WTC11 (cell line): ENCODE data around the gene NRIP2. TPM values are rescaled to one million over a fixed set of nuclear protein-coding genes. Genes with fewer than 3 reads are reported as not detected.

Experiments
- ATAC-seq: fragments of 200-7000 bp; cut with Tn5 transposase; 2 replicates; pipeline ENCODE4 v1.10.0; 2021; ENCODE audit warnings: mild to moderate bottlenecking, moderate library complexity
- CTCF ChIA-PET: fragments of 300-600 bp; sonication (Branson Sonifier 250); formaldehyde crosslinking; loops from one replicate; lab custom pipeline; 2021; ENCODE audit warnings: antibody characterized with exemption; lab: Charles Lee
- POLR2A ChIA-PET: fragments of 350-600 bp; sonication (Branson Sonifier 250); formaldehyde crosslinking; loops from one replicate; lab custom pipeline; 2021; ENCODE audit warnings: antibody characterized with exemption; lab: Charles Lee
- DNase-seq: peaks from one replicate; pipeline ENCODE4 v3.0.0; 2021; ENCODE audit warnings: low spot score
- H3K27ac Mint-ChIP-seq: 2 replicates; pipeline ENCODE4 v1.8.0; 2021; ENCODE audit warnings: mixed read lengths
- H3K27me3 Mint-ChIP-seq: 2 replicates; pipeline ENCODE4 v1.8.0; 2021; ENCODE audit warnings: low read depth, mild to moderate bottlenecking, moderate library complexity, mixed read lengths
- H3K36me3 Mint-ChIP-seq: 2 replicates; pipeline ENCODE4 v1.8.0; 2021; ENCODE audit warnings: mixed read lengths
- H3K4me1 Mint-ChIP-seq: 2 replicates; pipeline ENCODE4 v1.8.0; 2022; ENCODE audit warnings: mixed read lengths
- H3K4me3 Mint-ChIP-seq: 2 replicates; pipeline ENCODE4 v1.8.0; 2021; ENCODE audit warnings: mild to moderate bottlenecking, moderate library complexity, mixed read lengths
- H3K9me3 Mint-ChIP-seq: 2 replicates; pipeline ENCODE4 v1.8.0; 2021; ENCODE audit warnings: mixed read lengths
- MYBL2 ChIP-seq: sonication (generic); formaldehyde crosslinking; IDR thresholded peaks from 2 replicates; pipeline ENCODE4 v1.8.1; 2023; ENCODE audit warnings: mild to moderate bottlenecking, moderate library complexity, missing genetic modification reagents
- NFATC4 ChIP-seq: fragments of 250-450 bp; sonication (Bioruptor Pico); IDR thresholded peaks from 2 replicates; pipeline ENCODE4 v1.9.0; 2021; ENCODE audit warnings: mild to moderate bottlenecking
- NR1H2 ChIP-seq: sonication (generic); formaldehyde crosslinking; IDR thresholded peaks from 2 replicates; pipeline ENCODE4 v1.9.0; 2021; ENCODE audit warnings: mild to moderate bottlenecking, moderate library complexity, missing genetic modification reagents
- SMAD3 ChIP-seq: sonication (generic); formaldehyde crosslinking; IDR thresholded peaks from 2 replicates; pipeline ENCODE4 v1.8.0; 2022; ENCODE audit warnings: missing genetic modification reagents, mild to moderate bottlenecking, borderline replicate concordance
- ZNF138 ChIP-seq: sonication (generic); formaldehyde crosslinking; conservative IDR thresholded peaks from 2 replicates; pipeline ENCODE4 v1.8.1; 2022; ENCODE audit warnings: mild to moderate bottlenecking, moderate library complexity, missing genetic modification reagents
- ZNF219 ChIP-seq: sonication (generic); formaldehyde crosslinking; IDR thresholded peaks from 2 replicates; pipeline ENCODE4 v1.8.0; 2023; ENCODE audit warnings: missing genetic modification reagents, mild to moderate bottlenecking, borderline replicate concordance
- total RNA-seq: library from RNA; stranded (reverse); gene quantifications from 3 replicates; pipeline ENCODE4 v1.2.3, GENCODE V29; 2021
- TF ChIP-seq, protein P1 (sequence below): sonication (generic); formaldehyde crosslinking; IDR thresholded peaks from 2 replicates; pipeline ENCODE4 v1.8.1; 2023; ENCODE audit warnings: mild to moderate bottlenecking, missing genetic modification reagents, moderate library complexity
- TF ChIP-seq, protein P2 (sequence below): sonication (generic); formaldehyde crosslinking; IDR thresholded peaks from 2 replicates; pipeline ENCODE4 v1.8.0; 2023; ENCODE audit warnings: mild to moderate bottlenecking, missing genetic modification reagents
- TF ChIP-seq, protein P3 (sequence below): fragments of 250-450 bp; sonication (Bioruptor Pico); IDR thresholded peaks from 2 replicates; pipeline ENCODE4 v1.9.0; 2021; ENCODE audit warnings: mild to moderate bottlenecking
- TF ChIP-seq, protein P4 (sequence below): sonication (generic); formaldehyde crosslinking; IDR thresholded peaks from 2 replicates; pipeline ENCODE4 v1.8.1; 2023; ENCODE audit warnings: mild to moderate bottlenecking, missing genetic modification reagents
- TF ChIP-seq, protein P5 (sequence below): sonication (generic); formaldehyde crosslinking; IDR thresholded peaks from 2 replicates; pipeline ENCODE4 v1.8.1; 2022; ENCODE audit warnings: mild to moderate bottlenecking, missing genetic modification reagents, moderate library complexity, borderline replicate concordance
- TF ChIP-seq, protein P6 (sequence below): sonication (generic); formaldehyde crosslinking; IDR thresholded peaks from 2 replicates; pipeline ENCODE4 v1.8.1; 2022; ENCODE audit warnings: low read depth, mild to moderate bottlenecking, moderate library complexity, missing genetic modification reagents, borderline replicate concordance
- TF ChIP-seq, protein P7 (sequence below): fragments of 250-450 bp; sonication (Bioruptor Pico); IDR thresholded peaks from 2 replicates; pipeline ENCODE4 v1.9.0; 2021; ENCODE audit warnings: moderate library complexity, mild to moderate bottlenecking, inconsistent platforms, borderline replicate concordance
- TF ChIP-seq, protein P8 (sequence below): sonication (generic); formaldehyde crosslinking; IDR thresholded peaks from 2 replicates; pipeline ENCODE4 v1.8.0; 2022; ENCODE audit warnings: mild to moderate bottlenecking, missing genetic modification reagents
- TF ChIP-seq, protein P9 (sequence below): sonication (generic); formaldehyde crosslinking; IDR thresholded peaks from 2 replicates; pipeline ENCODE4 v1.8.1; 2023; ENCODE audit warnings: mild to moderate bottlenecking, missing genetic modification reagents

NRIP2 gene
- total RNA-seq, 1 experiment from 2014 or later, result not detected

DNA sequence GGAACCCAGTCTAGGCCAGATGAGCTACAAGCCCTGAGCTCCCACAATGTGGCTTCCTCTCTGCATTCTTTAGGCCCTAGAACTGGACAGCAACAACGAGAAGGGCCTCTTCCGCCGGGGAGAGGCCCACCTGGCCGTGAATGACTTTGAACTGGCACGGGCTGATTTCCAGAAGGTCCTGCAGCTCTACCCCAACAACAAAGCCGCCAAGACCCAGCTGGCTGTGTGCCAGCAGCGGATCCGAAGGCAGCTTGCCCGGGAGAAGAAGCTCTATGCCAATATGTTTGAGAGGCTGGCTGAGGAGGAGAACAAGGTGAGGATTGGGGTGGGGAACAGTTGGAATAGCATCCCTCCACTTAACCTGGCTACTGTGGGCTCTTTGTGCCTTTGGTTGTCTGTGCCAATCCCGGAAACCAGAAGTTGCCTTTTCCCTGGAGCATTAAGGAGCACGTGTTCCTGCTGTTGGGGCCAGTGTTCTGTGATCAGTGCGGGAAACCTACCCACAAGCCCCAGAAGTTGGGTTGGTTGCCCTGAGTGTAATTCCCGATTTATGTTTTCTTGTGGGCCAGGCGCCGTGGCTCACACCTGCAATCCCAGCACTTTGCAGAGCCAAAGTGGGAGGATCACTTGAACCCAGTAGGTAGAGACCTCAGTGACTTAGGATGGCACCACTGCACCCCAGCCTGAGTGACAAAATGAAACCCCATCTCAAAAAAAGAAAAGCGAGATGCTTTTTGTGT, 33.6 kb downstream of the NRIP2 start:
- DNase-seq, result no peak
- no peaks in the 10 kb centered on the region for H3K27me3 Mint-ChIP-seq
- TF ChIP-seq ZNF138 (CRISPR knock-in tag), result no peak
- TF ChIP-seq, protein P1, sequence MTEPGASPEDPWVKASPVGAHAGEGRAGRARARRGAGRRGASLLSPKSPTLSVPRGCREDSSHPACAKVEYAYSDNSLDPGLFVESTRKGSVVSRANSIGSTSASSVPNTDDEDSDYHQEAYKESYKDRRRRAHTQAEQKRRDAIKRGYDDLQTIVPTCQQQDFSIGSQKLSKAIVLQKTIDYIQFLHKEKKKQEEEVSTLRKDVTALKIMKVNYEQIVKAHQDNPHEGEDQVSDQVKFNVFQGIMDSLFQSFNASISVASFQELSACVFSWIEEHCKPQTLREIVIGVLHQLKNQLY (CRISPR knock-in tag), result no peak
- TF ChIP-seq, protein P2, sequence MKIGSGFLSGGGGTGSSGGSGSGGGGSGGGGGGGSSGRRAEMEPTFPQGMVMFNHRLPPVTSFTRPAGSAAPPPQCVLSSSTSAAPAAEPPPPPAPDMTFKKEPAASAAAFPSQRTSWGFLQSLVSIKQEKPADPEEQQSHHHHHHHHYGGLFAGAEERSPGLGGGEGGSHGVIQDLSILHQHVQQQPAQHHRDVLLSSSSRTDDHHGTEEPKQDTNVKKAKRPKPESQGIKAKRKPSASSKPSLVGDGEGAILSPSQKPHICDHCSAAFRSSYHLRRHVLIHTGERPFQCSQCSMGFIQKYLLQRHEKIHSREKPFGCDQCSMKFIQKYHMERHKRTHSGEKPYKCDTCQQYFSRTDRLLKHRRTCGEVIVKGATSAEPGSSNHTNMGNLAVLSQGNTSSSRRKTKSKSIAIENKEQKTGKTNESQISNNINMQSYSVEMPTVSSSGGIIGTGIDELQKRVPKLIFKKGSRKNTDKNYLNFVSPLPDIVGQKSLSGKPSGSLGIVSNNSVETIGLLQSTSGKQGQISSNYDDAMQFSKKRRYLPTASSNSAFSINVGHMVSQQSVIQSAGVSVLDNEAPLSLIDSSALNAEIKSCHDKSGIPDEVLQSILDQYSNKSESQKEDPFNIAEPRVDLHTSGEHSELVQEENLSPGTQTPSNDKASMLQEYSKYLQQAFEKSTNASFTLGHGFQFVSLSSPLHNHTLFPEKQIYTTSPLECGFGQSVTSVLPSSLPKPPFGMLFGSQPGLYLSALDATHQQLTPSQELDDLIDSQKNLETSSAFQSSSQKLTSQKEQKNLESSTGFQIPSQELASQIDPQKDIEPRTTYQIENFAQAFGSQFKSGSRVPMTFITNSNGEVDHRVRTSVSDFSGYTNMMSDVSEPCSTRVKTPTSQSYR (CRISPR knock-in tag), result no peak
- TF ChIP-seq, protein P3, sequence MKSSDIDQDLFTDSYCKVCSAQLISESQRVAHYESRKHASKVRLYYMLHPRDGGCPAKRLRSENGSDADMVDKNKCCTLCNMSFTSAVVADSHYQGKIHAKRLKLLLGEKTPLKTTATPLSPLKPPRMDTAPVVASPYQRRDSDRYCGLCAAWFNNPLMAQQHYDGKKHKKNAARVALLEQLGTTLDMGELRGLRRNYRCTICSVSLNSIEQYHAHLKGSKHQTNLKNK, result no peak
- TF ChIP-seq, protein P4, sequence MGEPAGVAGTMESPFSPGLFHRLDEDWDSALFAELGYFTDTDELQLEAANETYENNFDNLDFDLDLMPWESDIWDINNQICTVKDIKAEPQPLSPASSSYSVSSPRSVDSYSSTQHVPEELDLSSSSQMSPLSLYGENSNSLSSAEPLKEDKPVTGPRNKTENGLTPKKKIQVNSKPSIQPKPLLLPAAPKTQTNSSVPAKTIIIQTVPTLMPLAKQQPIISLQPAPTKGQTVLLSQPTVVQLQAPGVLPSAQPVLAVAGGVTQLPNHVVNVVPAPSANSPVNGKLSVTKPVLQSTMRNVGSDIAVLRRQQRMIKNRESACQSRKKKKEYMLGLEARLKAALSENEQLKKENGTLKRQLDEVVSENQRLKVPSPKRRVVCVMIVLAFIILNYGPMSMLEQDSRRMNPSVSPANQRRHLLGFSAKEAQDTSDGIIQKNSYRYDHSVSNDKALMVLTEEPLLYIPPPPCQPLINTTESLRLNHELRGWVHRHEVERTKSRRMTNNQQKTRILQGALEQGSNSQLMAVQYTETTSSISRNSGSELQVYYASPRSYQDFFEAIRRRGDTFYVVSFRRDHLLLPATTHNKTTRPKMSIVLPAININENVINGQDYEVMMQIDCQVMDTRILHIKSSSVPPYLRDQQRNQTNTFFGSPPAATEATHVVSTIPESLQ (CRISPR knock-in tag), result no peak
- no peak for TF ChIP-seq SMAD3 (CRISPR knock-in tag)
- TF ChIP-seq NR1H2 (CRISPR knock-in tag), result no peak
- TF ChIP-seq, protein P5, sequence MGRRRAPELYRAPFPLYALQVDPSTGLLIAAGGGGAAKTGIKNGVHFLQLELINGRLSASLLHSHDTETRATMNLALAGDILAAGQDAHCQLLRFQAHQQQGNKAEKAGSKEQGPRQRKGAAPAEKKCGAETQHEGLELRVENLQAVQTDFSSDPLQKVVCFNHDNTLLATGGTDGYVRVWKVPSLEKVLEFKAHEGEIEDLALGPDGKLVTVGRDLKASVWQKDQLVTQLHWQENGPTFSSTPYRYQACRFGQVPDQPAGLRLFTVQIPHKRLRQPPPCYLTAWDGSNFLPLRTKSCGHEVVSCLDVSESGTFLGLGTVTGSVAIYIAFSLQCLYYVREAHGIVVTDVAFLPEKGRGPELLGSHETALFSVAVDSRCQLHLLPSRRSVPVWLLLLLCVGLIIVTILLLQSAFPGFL (CRISPR knock-in tag), result no peak
- no peak for TF ChIP-seq ZNF219 (CRISPR knock-in tag)
- TF ChIP-seq NFATC4, result no peak
- TF ChIP-seq, protein P6, sequence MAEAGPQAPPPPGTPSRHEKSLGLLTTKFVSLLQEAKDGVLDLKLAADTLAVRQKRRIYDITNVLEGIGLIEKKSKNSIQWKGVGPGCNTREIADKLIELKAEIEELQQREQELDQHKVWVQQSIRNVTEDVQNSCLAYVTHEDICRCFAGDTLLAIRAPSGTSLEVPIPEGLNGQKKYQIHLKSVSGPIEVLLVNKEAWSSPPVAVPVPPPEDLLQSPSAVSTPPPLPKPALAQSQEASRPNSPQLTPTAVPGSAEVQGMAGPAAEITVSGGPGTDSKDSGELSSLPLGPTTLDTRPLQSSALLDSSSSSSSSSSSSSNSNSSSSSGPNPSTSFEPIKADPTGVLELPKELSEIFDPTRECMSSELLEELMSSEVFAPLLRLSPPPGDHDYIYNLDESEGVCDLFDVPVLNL (CRISPR knock-in tag), result no peak
- TF ChIP-seq, protein P7, sequence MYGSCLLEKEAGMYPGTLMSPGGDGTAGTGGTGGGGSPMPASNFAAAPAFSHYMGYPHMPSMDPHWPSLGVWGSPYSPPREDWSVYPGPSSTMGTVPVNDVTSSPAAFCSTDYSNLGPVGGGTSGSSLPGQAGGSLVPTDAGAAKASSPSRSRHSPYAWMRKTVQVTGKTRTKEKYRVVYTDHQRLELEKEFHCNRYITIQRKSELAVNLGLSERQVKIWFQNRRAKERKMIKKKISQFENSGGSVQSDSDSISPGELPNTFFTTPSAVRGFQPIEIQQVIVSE (CRISPR knock-in tag), result no peak
- TF ChIP-seq, all 79 proteins: peak for 0
- Mint-ChIP-seq H3K4me1 (peaks cover 13% of the 10 kb centered on the region), H3K36me3 (peaks cover 97% of the 10 kb centered on the region), H3K27ac (no peak overlapping the region), H3K4me3 (no peak overlapping the region), H3K9me3 (no peaks in the 10 kb centered on the region)
- no peak for ATAC-seq
- POLR2A ChIA-PET, result no interaction called here
- CTCF ChIA-PET, result interaction anchor here (0.6 kb wide), 1 partner anchor 39 kb away, joined by 4 read pairs; no protein-coding TSS in a partner anchor

DNA sequence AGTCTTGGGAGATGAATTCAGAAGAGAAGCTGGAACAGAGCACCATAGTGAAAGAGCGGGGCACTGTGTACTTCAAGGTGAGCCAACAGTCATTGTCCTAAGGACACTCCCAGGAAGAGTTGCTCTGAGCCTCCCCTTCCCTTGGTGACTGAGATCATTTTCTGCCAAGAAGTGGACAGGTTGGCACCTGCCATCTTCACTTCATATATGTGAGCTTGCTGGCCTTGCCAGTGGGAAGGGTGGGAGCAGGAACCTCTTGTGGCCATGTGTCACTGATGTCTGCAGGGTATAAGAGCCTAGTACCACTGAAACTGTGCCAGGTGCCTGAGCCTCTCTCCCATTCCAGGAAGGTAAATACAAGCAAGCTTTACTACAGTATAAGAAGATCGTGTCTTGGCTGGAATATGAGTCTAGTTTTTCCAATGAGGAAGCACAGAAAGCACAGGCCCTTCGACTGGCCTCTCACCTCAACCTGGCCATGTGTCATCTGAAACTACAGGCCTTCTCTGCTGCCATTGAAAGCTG, 34.7 kb downstream of the NRIP2 start:
- no peaks in the 10 kb centered on the region for H3K9me3 Mint-ChIP-seq
- ATAC-seq, result no peak

More for the DNA sequence above, 34.7 kb downstream of the NRIP2 start:
- POLR2A ChIA-PET, result no interaction called here
- Mint-ChIP-seq H3K36me3 (peaks cover 91% of the 10 kb centered on the region), H3K27ac (no peak overlapping the region), H3K27me3 (no peaks in the 10 kb centered on the region), H3K4me1 (peaks cover 16% of the 10 kb centered on the region)
- DNase-seq, result no peak
- TF ChIP-seq MYBL2 (CRISPR knock-in tag), result no peak
- TF ChIP-seq, protein P8, sequence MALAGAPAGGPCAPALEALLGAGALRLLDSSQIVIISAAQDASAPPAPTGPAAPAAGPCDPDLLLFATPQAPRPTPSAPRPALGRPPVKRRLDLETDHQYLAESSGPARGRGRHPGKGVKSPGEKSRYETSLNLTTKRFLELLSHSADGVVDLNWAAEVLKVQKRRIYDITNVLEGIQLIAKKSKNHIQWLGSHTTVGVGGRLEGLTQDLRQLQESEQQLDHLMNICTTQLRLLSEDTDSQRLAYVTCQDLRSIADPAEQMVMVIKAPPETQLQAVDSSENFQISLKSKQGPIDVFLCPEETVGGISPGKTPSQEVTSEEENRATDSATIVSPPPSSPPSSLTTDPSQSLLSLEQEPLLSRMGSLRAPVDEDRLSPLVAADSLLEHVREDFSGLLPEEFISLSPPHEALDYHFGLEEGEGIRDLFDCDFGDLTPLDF (CRISPR knock-in tag), result no peak
- TF ChIP-seq, protein P9, sequence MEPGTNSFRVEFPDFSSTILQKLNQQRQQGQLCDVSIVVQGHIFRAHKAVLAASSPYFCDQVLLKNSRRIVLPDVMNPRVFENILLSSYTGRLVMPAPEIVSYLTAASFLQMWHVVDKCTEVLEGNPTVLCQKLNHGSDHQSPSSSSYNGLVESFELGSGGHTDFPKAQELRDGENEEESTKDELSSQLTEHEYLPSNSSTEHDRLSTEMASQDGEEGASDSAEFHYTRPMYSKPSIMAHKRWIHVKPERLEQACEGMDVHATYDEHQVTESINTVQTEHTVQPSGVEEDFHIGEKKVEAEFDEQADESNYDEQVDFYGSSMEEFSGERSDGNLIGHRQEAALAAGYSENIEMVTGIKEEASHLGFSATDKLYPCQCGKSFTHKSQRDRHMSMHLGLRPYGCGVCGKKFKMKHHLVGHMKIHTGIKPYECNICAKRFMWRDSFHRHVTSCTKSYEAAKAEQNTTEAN, result no peak
- TF ChIP-seq, all 79 proteins: peak for 0
- CTCF ChIA-PET, result interaction anchor here (0.6 to 0.7 kb wide), 3 partner anchors 16 to 86 kb away, joined by 3 to 4 read pairs (median 4); no protein-coding TSS in a partner anchor
- no peak overlapping the region for H3K4me3 Mint-ChIP-seq
